Measurements from ENCODE around the gene DGUOK. TPM values are rescaled to one million over a fixed set of nuclear protein-coding genes. Genes with fewer than 3 reads are reported as not detected.

The DGUOK gene
- total and polyA plus RNA-seq, 2 of the 4 experiments (the other 2 are of a cell fraction): 66.3 to 111 TPM

GRCh38 chr2:74003494-74004211, 77.0 kb downstream of the DGUOK start:
- no peaks in the 10 kb centered on the region for H3K9me3 ChIP-seq (ENCODE audit: control insufficient read depth, insufficient read depth, low read length)
- DNase-seq: peak; percentile 82
- dilution Hi-C loops (cut with HindIII; ENCODE audit: low sequenced_read_pairs, unreplicated experiment) (no loop called here), in situ Hi-C loops (cut with MboI; ENCODE audit: low sequenced_read_pairs) (no loop called here), intact Hi-C loops (cut with micrococcal nuclease) (loop anchor here (5.0 kb wide), 1 partner anchor 76 kb away; the partner anchor contains the start of gene DGUOK)
- 0 out of 2 replicates have a peak overlapping the region, but pooled peaks have one; percentile 43 for H2BK20ac ChIP-seq (ENCODE audit: low read depth, low read length)
- H3K9me1 ChIP-seq (ENCODE audit: insufficient read depth, low read length): peaks cover 40% of the 10 kb centered on the region
- peak overlapping the region; percentile 82; the same call in 1 of the 2 replicates for H3K4me3 ChIP-seq (ENCODE audit: insufficient read depth, low read depth, low read length)
- peak overlapping the region; percentile 8 for H2BK5ac ChIP-seq (ENCODE audit: low read depth, low read length, poor library complexity, severe bottlenecking)
- no peaks in the 10 kb centered on the region for H3K27me3 ChIP-seq (ENCODE audit: control insufficient read depth, insufficient read depth, low read length)
- peak; percentile 2 for ATAC-seq (ENCODE audit: low read depth)
- H3K18ac ChIP-seq (ENCODE audit: low read depth, low read length): no peak overlapping the region
- 71% methylated on average over 1 of the region's 16 CpGs; no CpG with 5 or more reads in 1 of the 2 experiments for WGBS, 2 experiments (ENCODE audit: extremely low coverage in 2 of 2, insufficient read length in 1 of 2)
- peaks cover 35 to 89% of the 10 kb centered on the region in 2 experiments for H3K79me1 ChIP-seq (ENCODE audit: low read depth in 1 of 2, low read length in 2 of 2)
- BruUV-seq (replicated peaks): no TSS peak
- peak overlapping the region; percentile 86 for H2AK9ac ChIP-seq (replicated peaks; ENCODE audit: low read depth, low read length, poor library complexity)
- H2AFZ ChIP-seq (replicated peaks; ENCODE audit: low read length, poor library complexity): peak overlapping the region; percentile 39
- peak overlapping the region; percentile 56 for H2BK120ac ChIP-seq (ENCODE audit: low read depth, low read length)
- peak overlapping the region; percentile 35 for H3K9ac ChIP-seq (ENCODE audit: low read depth, low read length)
- H4K5ac ChIP-seq (ENCODE audit: low read depth, low read length): no peak overlapping the region; the same call in 1 of the 2 replicates
- peak overlapping the region; percentile 67 for H3K14ac ChIP-seq (replicated peaks; ENCODE audit: low read depth, low read length)
- peak overlapping the region; percentile 97 for H3K4me2 ChIP-seq (ENCODE audit: low read depth, low read length)
- peak overlapping the region; percentile 85 for H3K4ac ChIP-seq (ENCODE audit: low read depth, low read length)
- H3K27ac ChIP-seq (ENCODE audit: insufficient read depth, low read length): peak overlapping the region; percentile 51
- peak overlapping the region; percentile 83; the same call in 1 of the 2 replicates for H2AK5ac ChIP-seq (ENCODE audit: low read depth, low read length)
- H2BK15ac ChIP-seq (ENCODE audit: low read depth, low read length): peak overlapping the region; percentile 47; the same call in 1 of the 3 replicates
- CTCF ChIA-PET: interaction anchor here (0.6 kb wide), 1 partner anchor 142 kb away, joined by 3 read pairs; no protein-coding TSS in a partner anchor
- H3K23ac ChIP-seq (ENCODE audit: low read depth, low read length): peak overlapping the region; percentile 28
- no peak overlapping the region; the same call in 1 of the 2 replicates for H3K56ac ChIP-seq (ENCODE audit: extremely low read depth, insufficient read depth, low read length)
- H3K36me3 ChIP-seq (ENCODE audit: control insufficient read depth, insufficient read depth, low read length): peaks cover 3% of the 10 kb centered on the region; the same call in 1 of the 2 replicates
- H4K20me1 ChIP-seq (ENCODE audit: insufficient read depth, low read length): peaks cover 80% of the 10 kb centered on the region
- H3K4me1 ChIP-seq (ENCODE audit: control insufficient read depth, insufficient read depth, low read length): peaks cover 35% of the 10 kb centered on the region
- POLR2A ChIA-PET (ENCODE audit: unreplicated experiment): interaction anchor here (0.6 kb wide), 3 partner anchors 37 to 523 kb away, joined by 3 to 9 read pairs (median 7); no protein-coding TSS in a partner anchor
- peak overlapping the region; percentile 67 for H4K91ac ChIP-seq (ENCODE audit: insufficient read depth, low read depth, low read length)
- peak overlapping the region in 1 of 2 experiments; percentile 47; a peak in 1 of 4 replicates for H4K8ac ChIP-seq (ENCODE audit: low read depth in 2 of 2, low read length in 2 of 2)
- TF ChIP-seq CTCF (conservative IDR thresholded peaks at IDR 0.05; ENCODE audit: low read depth, low read length) (no peak), MAFK (IDR thresholded peaks at IDR 0.05; ENCODE audit: low read depth, low read length) (0 out of 2 replicates have a peak, but pooled peaks have one; percentile 7), CHD1 (IDR thresholded peaks at IDR 0.05; ENCODE audit: low read depth, low read length) (no peak), SMC3 (IDR thresholded peaks at IDR 0.05; ENCODE audit: low read depth, low read length) (no peak), USF2 (IDR thresholded peaks at IDR 0.05; ENCODE audit: low read depth, low read length) (peak; percentile 67), POLR2A (IDR thresholded peaks at IDR 0.05; ENCODE audit: low read depth, low read length) (no peak), MAZ (IDR thresholded peaks at IDR 0.05; ENCODE audit: borderline replicate concordance, low read depth, low read length) (peak; percentile 63; the same call in 1 of the 2 replicates), ELK1 (IDR thresholded peaks at IDR 0.05; ENCODE audit: borderline replicate concordance, low read depth, low read length) (no peak), MXI1 (IDR thresholded peaks at IDR 0.05; ENCODE audit: borderline replicate concordance, low read depth, low read length) (no peak), FOS (IDR thresholded peaks at IDR 0.05; ENCODE audit: low read depth, low read length) (no peak), RFX5 (IDR thresholded peaks at IDR 0.05; ENCODE audit: low read depth, low read length) (no peak), RAD21 (IDR thresholded peaks at IDR 0.05; ENCODE audit: low read length) (no peak), BHLHE40 (IDR thresholded peaks at IDR 0.05; ENCODE audit: low read depth, low read length) (no peak)

All from IMR-90 (cell line).